Duodenal mucosa (tissue), 2 donors: Measurements from ENCODE around the gene TRIM65.

Experiments used
- H3K27ac ChIP-seq: one replicate; pipeline ENCODE4 v1.7.0; 2013; ENCODE audit warnings: low read depth, low read length
- H3K27me3 ChIP-seq, 2 donors: one replicate each; pipeline ENCODE4 v1.7.0; 2013; ENCODE audit warnings: low read length in 2 of 2, control low read depth in 1 of 2; ENCODE audit not compliant: insufficient read depth in 2 of 2, control insufficient read depth in 1 of 2
- H3K36me3 ChIP-seq, 2 donors: one replicate each; pipeline ENCODE4 v1.7.0; 2013; ENCODE audit warnings: low read length in 2 of 2, control low read depth in 1 of 2; ENCODE audit not compliant: insufficient read depth in 2 of 2, control insufficient read depth in 1 of 2
- H3K4me1 ChIP-seq, 2 donors: one replicate each; pipeline ENCODE4 v1.7.0; 2013; ENCODE audit warnings: low read length in 2 of 2, control low read depth in 1 of 2; ENCODE audit not compliant: insufficient read depth in 2 of 2, control insufficient read depth in 1 of 2
- H3K4me3 ChIP-seq, 2 donors: one replicate each; pipeline ENCODE4 v1.7.0; 2013; ENCODE audit warnings: low read length in 2 of 2, low read depth in 1 of 2
- H3K9ac ChIP-seq, 2 donors: one replicate each; pipeline ENCODE4 v1.7.0; 2013; ENCODE audit warnings: low read length in 2 of 2, low read depth in 1 of 2
- H3K9me3 ChIP-seq, 2 donors: one replicate each; pipeline ENCODE4 v1.7.0; 2013; ENCODE audit warnings: low read length in 2 of 2, control low read depth in 1 of 2; ENCODE audit not compliant: control insufficient read depth in 1 of 2

The TRIM65 gene

DNA sequence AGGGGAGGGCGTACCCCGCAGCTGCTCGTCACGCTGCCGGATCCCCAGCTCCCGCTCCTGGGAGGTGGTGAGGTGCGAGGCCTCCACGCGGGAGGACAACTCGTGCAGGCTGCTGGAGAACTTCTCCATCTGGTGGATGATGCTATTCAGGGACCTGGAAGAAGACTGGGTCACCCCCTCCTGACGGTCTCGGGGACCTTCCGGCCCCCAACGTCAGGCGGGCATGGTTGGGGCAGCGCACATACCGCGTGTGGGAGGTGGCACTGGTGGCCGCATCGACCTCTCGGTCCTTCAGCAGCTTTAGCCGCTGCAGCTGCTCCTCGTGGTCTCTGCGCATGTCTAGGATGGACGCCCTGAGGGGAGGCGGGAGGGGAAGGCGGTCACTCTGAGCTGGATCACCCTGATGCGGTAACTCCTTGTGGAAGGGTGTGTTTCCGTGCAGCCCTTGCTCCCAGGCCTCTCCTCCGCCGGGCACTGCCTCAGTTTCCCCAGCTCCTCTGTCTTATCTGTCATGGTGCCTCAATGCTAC lies 21.2 kb upstream of the TRIM65 start:
- peaks cover 0 to 17% of the 10 kb centered on the region in 2 donors for H3K36me3 ChIP-seq
- no peak overlapping the region for H3K4me3 ChIP-seq
- peaks cover 5 to 7% of the 10 kb centered on the region in 2 donors for H3K4me1 ChIP-seq
- H3K9ac ChIP-seq: no peak overlapping the region
- H3K9me3 ChIP-seq: no peaks in the 10 kb centered on the region
- H3K27ac ChIP-seq: no peak overlapping the region
- no peaks in the 10 kb centered on the region for H3K27me3 ChIP-seq

DNA sequence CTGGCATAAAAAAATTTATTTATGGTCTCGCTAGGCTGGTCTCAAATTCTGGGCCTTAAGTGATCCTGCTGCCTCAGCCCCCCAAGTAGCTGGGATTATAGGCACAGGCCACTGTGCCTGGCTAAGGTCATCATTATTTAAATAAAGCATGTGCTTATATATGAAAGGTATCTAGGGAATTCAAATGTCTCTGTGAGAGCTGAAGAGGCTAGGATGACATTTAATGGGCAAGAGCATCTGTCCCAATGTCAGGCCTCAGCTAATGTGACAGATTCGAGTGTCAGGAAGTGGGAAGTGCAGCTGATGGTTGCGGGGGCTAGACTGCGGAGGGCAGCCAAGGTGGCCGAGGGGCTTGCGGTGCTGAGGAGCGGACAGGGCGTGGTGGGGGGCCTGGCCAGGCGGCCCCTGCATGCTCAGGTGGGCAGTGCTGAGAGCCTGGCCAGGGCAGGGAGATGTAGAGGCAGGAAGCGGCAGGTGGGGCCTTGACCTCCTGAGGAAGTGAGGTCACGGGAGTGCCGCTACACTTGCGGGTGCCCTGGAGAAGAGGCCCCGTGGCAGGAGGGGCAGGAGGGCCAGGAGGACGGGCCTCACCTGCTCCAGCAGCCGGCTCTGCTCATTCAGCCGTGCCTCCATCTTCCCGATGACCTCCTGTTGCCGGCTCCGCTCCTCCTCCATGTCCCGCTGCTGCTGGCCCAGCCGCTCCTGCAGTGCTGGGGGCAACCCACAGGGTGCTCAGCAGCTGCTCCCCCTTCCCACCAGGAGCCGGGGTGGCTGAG lies 20.6 kb upstream of the TRIM65 start:
- Histone ChIP-seq H3K36me3 (peaks cover 0 to 17% of the 10 kb centered on the region in 2 donors), H3K27me3 (no peaks in the 10 kb centered on the region), H3K9ac (no peak overlapping the region), H3K9me3 (no peaks in the 10 kb centered on the region), H3K27ac (no peak overlapping the region), H3K4me1 (peaks cover 0 to under 1% of the 10 kb centered on the region in 2 donors), H3K4me3 (no peak overlapping the region)

DNA sequence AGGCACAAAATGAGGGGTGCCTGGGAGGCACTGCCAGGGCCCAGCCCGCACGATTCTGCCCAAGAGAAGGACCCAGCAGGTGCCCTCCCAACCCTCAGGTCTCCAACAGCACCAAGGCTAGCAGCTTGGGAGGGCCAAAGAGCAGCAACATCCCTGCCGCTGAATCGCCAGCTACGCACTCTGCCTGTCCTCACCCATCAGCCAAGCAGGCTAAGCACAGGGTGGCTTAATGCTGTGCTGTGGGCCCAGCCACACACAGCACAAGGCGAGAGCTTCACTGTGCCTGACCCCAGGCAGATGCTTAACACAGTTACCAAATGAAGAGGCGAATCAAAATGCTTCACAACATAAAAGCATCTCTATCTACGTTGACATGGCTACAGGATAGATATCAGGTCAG lies 18.5 kb upstream of the TRIM65 start:
- peaks cover 0 to 22% of the 10 kb centered on the region in 2 donors for H3K36me3 ChIP-seq
- no peak overlapping the region for H3K4me3 ChIP-seq
- no peak overlapping the region for H3K9ac ChIP-seq

DNA sequence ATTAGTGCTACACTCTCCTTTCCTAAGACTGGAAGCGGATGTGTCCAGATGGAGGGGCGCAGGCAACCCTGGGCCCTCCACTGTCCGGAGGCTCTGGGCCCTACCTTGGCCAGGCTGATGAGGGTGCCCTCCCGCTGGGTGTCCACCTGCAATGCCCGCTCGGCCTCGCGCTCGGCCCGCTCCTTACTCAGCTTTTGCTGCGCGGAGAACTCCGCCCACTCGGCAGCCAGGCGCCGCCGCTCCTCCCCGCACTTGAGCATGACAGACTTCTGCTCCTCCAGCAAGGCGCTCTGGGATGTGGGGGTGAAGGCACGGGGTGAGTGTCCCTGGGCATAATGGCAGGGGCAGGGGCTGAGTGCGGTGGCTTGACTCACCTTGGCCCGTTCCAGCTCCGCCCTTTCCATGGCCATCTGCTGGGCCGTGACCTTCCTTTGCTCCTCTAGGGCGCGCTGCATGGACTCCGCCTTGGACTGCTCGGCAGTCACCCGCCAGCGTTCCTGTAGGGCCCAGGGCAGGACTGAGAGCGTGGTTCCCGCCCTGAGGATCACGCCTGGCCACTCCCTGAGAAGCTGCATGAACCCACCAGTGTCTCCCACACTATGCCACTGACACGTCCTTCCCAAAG lies 18.0 kb upstream of the TRIM65 start:
- Histone ChIP-seq H3K4me3 (no peak overlapping the region), H3K27ac (no peak overlapping the region), H3K9me3 (no peaks in the 10 kb centered on the region), H3K4me1 (peaks cover 5% of the 10 kb centered on the region in 2 donors), H3K9ac (no peak overlapping the region), H3K27me3 (no peaks in the 10 kb centered on the region), H3K36me3 (peaks cover 0 to 21% of the 10 kb centered on the region in 2 donors)

More for the DNA sequence above, 18.5 kb upstream of the TRIM65 start:
- peaks cover 0 to under 1% of the 10 kb centered on the region in 2 donors for H3K4me1 ChIP-seq
- no peak overlapping the region for H3K27ac ChIP-seq
- no peaks in the 10 kb centered on the region for H3K27me3 ChIP-seq
- no peaks in the 10 kb centered on the region for H3K9me3 ChIP-seq

DNA sequence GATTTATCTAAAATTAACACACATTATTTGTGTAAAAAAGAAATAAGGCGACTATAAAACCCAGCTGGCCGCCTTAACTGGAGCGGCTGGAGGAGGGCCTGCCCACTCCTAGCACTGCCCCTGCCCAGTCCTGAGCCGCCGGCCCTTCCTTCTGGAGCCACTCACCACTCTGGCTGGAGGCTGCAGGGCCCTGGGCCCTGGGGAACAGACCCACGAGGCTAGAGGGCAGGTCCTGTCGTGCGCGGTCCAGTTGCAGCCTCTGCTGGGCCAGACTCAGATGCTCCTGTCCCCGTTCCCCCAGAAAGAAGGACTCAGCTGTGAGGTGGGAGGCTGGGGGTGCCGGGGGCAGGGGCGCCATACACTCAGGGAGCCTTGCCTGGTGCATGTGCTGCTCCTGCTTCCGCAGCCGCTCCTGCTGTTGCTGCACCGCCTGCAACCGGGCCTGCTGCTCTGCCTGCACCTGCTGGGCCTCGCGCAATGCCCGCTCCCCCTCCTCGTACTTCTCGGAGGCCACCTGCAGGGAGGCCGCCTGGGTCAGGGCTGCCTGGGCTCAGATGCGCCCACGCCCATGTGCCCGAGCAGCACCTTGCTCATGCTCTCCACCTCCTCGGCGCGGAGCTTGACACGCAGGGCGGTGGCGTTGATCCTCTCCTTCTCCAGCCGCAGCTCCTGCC lies 16.9 kb upstream of the TRIM65 start:
- Histone ChIP-seq H3K9ac (no peak overlapping the region), H3K27ac (no peak overlapping the region), H3K4me3 (no peak overlapping the region), H3K4me1 (peaks cover 6 to 12% of the 10 kb centered on the region in 2 donors), H3K27me3 (no peaks in the 10 kb centered on the region), H3K36me3 (peaks cover 0 to 15% of the 10 kb centered on the region in 2 donors), H3K9me3 (no peaks in the 10 kb centered on the region)

DNA sequence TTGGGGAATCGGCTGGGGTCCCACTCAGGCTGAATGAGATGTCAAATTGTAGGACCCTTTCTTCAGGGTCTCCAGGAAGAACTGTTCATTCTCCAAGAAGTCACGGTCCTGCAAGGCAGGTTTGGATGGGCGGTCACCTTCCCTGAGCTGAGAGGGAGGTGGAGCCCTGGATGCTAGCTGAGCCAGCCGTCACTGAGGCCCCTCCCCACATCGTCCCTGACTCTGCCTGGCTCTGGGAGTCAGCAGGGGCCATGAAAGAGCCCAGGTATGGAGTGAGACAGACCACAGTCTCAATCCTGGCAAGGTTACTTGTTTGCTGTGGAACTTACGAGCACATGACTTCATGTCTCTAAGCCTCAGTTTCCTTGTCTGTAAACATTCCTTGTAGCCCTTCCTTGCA lies 13.9 kb upstream of the TRIM65 start:
- H3K36me3 ChIP-seq: peaks cover 0 to 13% of the 10 kb centered on the region in 2 donors
- no peak overlapping the region for H3K27ac ChIP-seq
- H3K4me1 ChIP-seq: peaks cover 12 to 13% of the 10 kb centered on the region in 2 donors
- H3K9me3 ChIP-seq: no peaks in the 10 kb centered on the region
- H3K4me3 ChIP-seq: no peak overlapping the region
- H3K9ac ChIP-seq: no peak overlapping the region
- no peaks in the 10 kb centered on the region for H3K27me3 ChIP-seq

DNA sequence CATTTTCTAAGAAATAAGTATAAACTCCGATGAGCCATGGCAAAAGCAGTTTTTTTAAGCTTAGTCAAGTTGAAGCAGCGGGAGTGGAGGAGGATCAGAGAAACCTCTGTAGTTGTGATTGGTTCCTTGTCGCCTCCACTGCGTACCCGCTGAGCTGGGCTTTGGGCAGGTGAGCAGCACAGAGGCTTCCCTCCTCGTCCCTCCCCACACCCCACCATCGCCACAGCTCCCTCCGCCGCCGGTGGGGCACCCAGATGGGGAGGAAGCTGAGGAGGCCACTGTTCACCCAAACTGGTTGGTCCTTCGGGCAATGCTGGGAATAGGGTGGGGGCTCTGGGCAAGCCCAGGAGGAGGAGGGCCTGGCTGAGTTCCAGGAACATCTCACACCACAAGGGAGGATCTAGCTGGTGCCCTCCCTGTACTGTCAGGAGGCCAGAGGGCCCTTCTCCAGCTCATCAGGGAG lies 13.1 kb upstream of the TRIM65 start:
- Histone ChIP-seq H3K36me3 (peaks cover 0 to 13% of the 10 kb centered on the region in 2 donors), H3K27ac (no peak overlapping the region), H3K27me3 (no peaks in the 10 kb centered on the region), H3K9me3 (no peaks in the 10 kb centered on the region), H3K4me3 (no peak overlapping the region), H3K4me1 (peaks cover 12 to 19% of the 10 kb centered on the region in 2 donors), H3K9ac (no peak overlapping the region)

DNA sequence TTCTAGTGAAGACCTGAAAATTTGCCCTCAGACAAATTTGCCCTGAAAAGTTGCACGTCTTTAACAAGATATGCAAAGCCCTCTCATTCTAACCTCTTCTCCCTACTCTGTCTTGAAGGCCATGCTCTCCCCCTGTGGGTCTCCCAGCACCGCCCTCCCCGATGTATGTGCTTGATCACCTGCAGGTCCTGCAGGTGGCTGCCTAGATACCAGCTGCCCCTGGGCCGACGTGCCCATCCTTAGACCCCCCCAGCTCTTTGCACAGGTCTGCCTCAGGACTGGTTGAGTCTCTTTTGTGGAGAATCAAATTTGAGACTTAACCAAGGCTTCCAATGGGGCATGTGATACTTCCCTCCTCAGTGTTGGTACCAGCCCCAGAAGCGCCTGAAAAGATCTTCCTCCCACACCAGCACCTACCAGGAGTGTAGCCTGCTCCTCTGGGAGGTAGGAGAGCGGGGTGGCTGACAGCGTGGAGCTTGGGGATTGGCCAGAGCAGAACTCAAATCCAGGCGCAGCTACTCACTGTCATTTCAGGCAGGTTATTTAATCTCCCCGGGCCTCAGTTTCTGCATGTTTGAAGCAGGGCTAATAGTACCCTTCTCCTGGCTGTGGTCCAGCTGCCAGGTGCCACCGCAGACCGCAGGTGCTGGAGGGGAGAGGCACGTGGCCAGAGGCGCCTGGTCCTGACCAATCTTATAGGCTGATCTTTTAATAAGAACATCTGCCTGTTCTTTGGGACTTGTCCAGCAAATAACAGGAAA lies 12.5 kb upstream of the TRIM65 start:
- H3K27ac ChIP-seq: no peak overlapping the region

DNA sequence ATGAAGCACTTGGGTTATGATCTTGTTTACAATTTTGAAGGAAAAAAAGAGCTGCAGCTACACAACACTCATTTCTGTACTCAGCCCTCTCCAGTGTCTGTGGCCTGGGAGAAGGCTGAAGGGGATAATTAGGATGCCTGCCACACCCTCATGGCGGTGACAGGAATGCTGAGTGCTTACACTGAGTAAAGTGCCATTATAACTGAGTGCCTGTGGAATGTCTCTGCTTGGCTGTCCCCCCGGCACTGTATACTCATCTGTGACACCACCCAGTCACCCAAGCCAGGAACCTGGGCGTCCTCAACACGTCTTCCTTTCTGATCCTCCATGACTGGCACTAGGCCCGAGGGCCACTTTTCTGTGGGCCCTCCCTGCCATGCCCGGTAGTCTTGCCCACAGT lies 11.4 kb upstream of the TRIM65 start:
- H3K4me1 ChIP-seq: peaks cover 20 to 24% of the 10 kb centered on the region in 2 donors
- H3K9me3 ChIP-seq: no peaks in the 10 kb centered on the region
- no peaks in the 10 kb centered on the region for H3K27me3 ChIP-seq
- no peak overlapping the region for H3K9ac ChIP-seq
- H3K27ac ChIP-seq: no peak overlapping the region
- no peak overlapping the region for H3K4me3 ChIP-seq
- H3K36me3 ChIP-seq: peaks cover 0 to 5% of the 10 kb centered on the region in 2 donors

More for the DNA sequence above, 12.5 kb upstream of the TRIM65 start:
- Histone ChIP-seq H3K27me3 (no peaks in the 10 kb centered on the region), H3K9me3 (no peaks in the 10 kb centered on the region), H3K4me1 (peaks cover 12 to 19% of the 10 kb centered on the region in 2 donors), H3K36me3 (peaks cover 0 to 9% of the 10 kb centered on the region in 2 donors), H3K9ac (no peak overlapping the region), H3K4me3 (no peak overlapping the region)
